Choroid plexus epithelial cell (primary cell): Measurements from ENCODE around the gene CRELD2.

Experiments
- DNase-seq: peaks from one replicate; pipeline ENCODE4 v3.0.0-alpha.2; 2010; ENCODE audit warnings: low read depth
- H3K4me3 ChIP-seq: 2 replicates; pipeline ENCODE4 v1.5.1; 2011; ENCODE audit warnings: low read depth, mild to moderate bottlenecking, control low read depth, low read length, moderate library complexity
- TF ChIP-seq, protein P1 (sequence below): conservative IDR thresholded peaks from 2 replicates; pipeline ENCODE4 v1.5.1; 2011; ENCODE audit warnings: low read depth, mild to moderate bottlenecking, control low read depth, inconsistent platforms, low read length, moderate library complexity

CRELD2 gene

GRCh38 chr22:49899530-49899929, 18.9 kb upstream of the CRELD2 start:
- DNase-seq = no peak
- TF ChIP-seq, protein P1, sequence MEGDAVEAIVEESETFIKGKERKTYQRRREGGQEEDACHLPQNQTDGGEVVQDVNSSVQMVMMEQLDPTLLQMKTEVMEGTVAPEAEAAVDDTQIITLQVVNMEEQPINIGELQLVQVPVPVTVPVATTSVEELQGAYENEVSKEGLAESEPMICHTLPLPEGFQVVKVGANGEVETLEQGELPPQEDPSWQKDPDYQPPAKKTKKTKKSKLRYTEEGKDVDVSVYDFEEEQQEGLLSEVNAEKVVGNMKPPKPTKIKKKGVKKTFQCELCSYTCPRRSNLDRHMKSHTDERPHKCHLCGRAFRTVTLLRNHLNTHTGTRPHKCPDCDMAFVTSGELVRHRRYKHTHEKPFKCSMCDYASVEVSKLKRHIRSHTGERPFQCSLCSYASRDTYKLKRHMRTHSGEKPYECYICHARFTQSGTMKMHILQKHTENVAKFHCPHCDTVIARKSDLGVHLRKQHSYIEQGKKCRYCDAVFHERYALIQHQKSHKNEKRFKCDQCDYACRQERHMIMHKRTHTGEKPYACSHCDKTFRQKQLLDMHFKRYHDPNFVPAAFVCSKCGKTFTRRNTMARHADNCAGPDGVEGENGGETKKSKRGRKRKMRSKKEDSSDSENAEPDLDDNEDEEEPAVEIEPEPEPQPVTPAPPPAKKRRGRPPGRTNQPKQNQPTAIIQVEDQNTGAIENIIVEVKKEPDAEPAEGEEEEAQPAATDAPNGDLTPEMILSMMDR = no peak

GRCh38 chr22:49900441-49901230, 17.8 kb upstream of the CRELD2 start:
- no peak overlapping the region for H3K4me3 ChIP-seq
- no peak for DNase-seq
- TF ChIP-seq, protein P1 = no peak

More at GRCh38 chr22:49899530-49899929, 18.9 kb upstream of the CRELD2 start:
- no peak overlapping the region for H3K4me3 ChIP-seq

GRCh38 chr22:49901457-49901856, 17.0 kb upstream of the CRELD2 start:
- TF ChIP-seq, protein P1 = no peak
- DNase-seq = no peak
- H3K4me3 ChIP-seq = no peak overlapping the region

GRCh38 chr22:49903322-49904039, 15.0 kb upstream of the CRELD2 start:
- TF ChIP-seq, protein P1 = no peak
- DNase-seq = no peak
- no peak overlapping the region for H3K4me3 ChIP-seq

- no peak for DNase-seq
- TF ChIP-seq, protein P1 = no peak
- H3K4me3 ChIP-seq = no peak overlapping the region
These were observed 14.4 kb upstream of the CRELD2 start for GRCh38 chr22:49904040-49904369.

DNA sequence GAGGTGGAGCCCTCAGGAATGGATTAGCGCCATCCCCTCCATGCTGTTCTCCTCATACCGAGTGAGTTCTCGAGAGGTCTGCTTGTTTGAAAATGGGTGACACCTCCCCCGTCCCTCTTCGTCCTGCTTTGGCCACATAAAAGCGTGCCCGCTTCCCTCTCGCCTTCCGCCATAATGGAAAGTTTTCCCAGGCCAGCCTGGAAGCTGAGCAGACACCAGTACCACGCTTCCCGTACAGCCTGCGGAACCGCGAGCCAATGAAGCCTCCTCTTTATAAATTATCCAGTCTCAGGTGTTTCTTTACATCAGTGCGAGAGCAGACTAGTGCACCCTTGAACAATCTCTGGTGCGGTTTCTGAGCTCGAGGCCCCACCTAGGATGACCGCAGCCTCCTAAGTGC, 13.0 kb upstream of the CRELD2 start:
- H3K4me3 ChIP-seq = no peak overlapping the region
- TF ChIP-seq, protein P1 = no peak
- no peak for DNase-seq
